ENCODE measurements around the gene SCG3. TPM values are rescaled to one million over a fixed set of nuclear protein-coding genes. Genes with fewer than 3 reads are reported as not detected.

Gene SCG3
- total RNA-seq, 4 donors from 2014 or later = not detected

DNA sequence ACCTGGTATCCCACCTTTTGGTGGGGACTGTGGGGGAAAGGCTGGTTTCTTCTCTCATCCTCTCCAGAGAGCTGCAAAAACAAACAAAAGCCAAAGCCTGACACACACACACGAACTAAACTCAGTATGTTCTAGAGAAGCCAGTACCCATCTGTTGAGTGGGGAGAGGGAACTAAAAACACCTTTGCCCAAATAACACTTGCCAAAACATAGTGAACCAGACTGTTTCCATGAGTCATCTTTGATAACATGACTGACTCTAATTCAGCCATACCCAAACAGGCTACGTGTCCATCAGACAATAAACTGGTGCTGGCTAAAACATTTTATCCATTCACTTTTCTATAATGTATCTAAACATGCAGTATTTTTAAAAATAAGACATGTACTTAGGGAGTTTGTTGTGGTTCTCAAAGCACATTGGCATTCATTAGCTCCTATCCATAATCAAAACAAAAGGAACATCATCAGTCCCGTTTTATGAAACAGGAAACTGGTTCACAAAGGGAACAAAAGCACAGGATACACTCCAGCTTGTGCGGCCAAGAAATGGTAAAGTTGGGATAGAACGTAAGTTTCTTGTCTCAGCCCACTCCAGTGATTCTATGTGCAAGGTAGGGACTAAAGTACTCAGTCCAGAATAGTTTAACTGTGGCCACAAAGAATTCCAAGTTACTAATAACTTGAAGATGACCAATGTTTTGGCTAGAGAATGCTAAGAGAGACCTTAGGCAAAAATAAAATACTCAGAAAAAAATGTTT, 40.1 kb downstream of the SCG3 start:
- peaks cover 20 to 23% of the 10 kb centered on the region in 2 donors for H3K4me1 ChIP-seq
- intact Hi-C loops (cut with DNase I; ENCODE audit: low total_unique reads) = no loop called here
- no peak for TF ChIP-seq POLR2A (IDR thresholded peaks at IDR 0.05)
- TF ChIP-seq, protein P1, sequence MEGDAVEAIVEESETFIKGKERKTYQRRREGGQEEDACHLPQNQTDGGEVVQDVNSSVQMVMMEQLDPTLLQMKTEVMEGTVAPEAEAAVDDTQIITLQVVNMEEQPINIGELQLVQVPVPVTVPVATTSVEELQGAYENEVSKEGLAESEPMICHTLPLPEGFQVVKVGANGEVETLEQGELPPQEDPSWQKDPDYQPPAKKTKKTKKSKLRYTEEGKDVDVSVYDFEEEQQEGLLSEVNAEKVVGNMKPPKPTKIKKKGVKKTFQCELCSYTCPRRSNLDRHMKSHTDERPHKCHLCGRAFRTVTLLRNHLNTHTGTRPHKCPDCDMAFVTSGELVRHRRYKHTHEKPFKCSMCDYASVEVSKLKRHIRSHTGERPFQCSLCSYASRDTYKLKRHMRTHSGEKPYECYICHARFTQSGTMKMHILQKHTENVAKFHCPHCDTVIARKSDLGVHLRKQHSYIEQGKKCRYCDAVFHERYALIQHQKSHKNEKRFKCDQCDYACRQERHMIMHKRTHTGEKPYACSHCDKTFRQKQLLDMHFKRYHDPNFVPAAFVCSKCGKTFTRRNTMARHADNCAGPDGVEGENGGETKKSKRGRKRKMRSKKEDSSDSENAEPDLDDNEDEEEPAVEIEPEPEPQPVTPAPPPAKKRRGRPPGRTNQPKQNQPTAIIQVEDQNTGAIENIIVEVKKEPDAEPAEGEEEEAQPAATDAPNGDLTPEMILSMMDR (IDR thresholded peaks at IDR 0.05 in 4 of 5, conservative IDR thresholded peaks at IDR 0.05 in 1 of 5) = no peak
- ATAC-seq (no peak), DNase-seq (no peak)
- H3K27ac ChIP-seq = peak overlapping the region in 2 of 4 donors; percentile 28 to 33
- no peaks in the 10 kb centered on the region for H3K36me3 ChIP-seq
- no peak overlapping the region for H3K4me3 ChIP-seq
- no peaks in the 10 kb centered on the region for H3K9me3 ChIP-seq
- H3K27me3 ChIP-seq = no peaks in the 10 kb centered on the region
- in situ Hi-C loops (cut with MboI; ENCODE audit: low sequenced_read_pairs in 4 of 4) = no loop called here

DNA sequence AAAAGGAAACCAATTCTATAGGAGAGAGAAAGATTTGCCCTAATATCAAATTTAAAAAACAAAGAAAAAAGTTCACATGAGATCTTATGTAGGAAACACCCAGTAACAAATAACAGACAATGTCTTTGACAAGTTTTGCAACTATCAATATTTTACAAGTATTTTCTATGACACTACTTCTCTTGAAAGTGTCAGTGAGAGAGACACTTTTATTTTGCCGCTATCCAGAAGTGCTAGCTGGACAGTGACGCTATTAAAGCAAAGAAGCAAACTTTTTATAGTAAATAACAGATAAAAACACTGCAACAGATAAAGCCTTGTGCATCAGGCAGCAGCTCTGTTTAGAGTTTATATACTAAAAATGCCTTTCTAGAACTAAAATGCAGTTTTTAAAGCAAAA, 42.9 kb downstream of the SCG3 start:
- Histone ChIP-seq H3K36me3 (no peaks in the 10 kb centered on the region), H3K9me3 (no peaks in the 10 kb centered on the region), H3K4me1 (peaks cover 22 to 28% of the 10 kb centered on the region in 2 donors), H3K27ac (no peak overlapping the region), H3K27me3 (no peaks in the 10 kb centered on the region), H3K4me3 (no peak overlapping the region)
- no peak for ATAC-seq
- intact Hi-C loops (cut with DNase I; ENCODE audit: low total_unique reads) (no loop called here), in situ Hi-C loops (cut with MboI; ENCODE audit: low sequenced_read_pairs in 4 of 4) (no loop called here)
- no peak for TF ChIP-seq POLR2A (IDR thresholded peaks at IDR 0.05)
- TF ChIP-seq, protein P1 (IDR thresholded peaks at IDR 0.05 in 4 of 5, conservative IDR thresholded peaks at IDR 0.05 in 1 of 5) = no peak
- DNase-seq = no peak

DNA sequence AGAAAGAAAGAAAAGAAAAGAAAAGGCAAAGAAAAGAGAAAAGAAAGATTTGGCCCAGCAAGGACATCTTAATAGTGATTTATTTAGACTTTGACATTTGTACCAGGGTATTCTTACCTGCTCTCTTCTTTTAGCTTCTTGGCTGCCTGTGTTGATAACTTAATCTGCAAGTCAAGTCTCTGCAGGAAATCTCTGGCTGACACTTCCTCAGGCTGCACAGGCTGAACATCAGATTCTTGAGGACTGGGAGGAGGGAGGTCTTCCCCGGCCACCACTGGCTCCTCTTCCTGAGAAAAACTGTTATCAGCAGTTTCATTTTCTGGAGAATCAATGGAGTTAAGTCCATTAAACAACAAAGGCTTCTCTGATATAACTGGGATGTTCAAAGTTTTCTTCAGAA, 43.4 kb downstream of the SCG3 start:
- TF ChIP-seq, protein P1 (IDR thresholded peaks at IDR 0.05 in 4 of 5, conservative IDR thresholded peaks at IDR 0.05 in 1 of 5) = no peak
- TF ChIP-seq POLR2A (IDR thresholded peaks at IDR 0.05) = no peak
- ATAC-seq (no peak), DNase-seq (no peak)
- Histone ChIP-seq H3K36me3 (no peaks in the 10 kb centered on the region), H3K27me3 (no peaks in the 10 kb centered on the region), H3K4me1 (peaks cover 22 to 28% of the 10 kb centered on the region in 2 donors), H3K4me3 (no peak overlapping the region), H3K9me3 (no peaks in the 10 kb centered on the region), H3K27ac (no peak overlapping the region)
- in situ Hi-C loops (cut with MboI; ENCODE audit: low sequenced_read_pairs in 4 of 4) (no loop called here), intact Hi-C loops (cut with DNase I; ENCODE audit: low total_unique reads) (no loop called here)

DNA sequence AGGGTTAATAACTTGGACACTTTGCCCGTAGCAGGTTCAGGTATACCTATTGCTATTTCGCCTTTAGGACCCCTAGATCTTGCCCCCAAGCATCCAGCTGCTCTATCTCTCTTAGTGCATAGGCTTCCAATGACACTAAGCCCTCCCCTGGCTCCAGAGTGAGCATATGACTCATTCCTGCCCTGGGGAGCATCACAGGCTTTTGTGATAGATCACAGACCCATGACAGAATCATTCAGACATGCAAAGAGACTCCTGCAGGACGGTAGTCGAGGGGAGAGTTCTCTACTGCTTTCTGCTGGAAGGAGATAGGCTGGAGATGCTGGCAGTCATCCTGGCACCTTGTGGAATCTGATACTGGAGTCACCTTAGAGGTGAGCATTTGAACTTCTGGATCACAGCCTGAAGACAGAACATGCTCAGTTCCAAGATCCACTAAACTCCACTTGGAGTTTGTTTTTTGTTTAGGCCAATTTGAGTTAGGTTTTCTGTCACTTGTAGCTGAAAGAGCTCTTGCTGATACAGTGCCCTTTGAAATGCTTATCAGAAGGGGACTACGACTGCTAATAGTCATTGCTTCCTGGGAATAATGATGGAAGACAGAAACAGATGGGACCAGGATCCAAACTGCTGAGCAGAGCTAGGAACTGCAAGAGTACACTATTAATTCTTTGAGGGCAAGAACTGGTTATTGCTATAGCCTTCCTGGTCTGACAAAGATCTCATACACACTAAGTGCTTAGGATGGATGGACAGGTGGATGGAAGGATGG, 45.2 kb downstream of the SCG3 start:
- intact Hi-C loops (cut with DNase I; ENCODE audit: low total_unique reads) = no loop called here
- in situ Hi-C loops (cut with MboI; ENCODE audit: low sequenced_read_pairs in 4 of 4) = no loop called here
- no peaks in the 10 kb centered on the region for H3K9me3 ChIP-seq
- peak; percentile 34 to 56 for DNase-seq
- peak overlapping the region in 1 of 4 donors; percentile 21 for H3K27ac ChIP-seq
- no peaks in the 10 kb centered on the region for H3K27me3 ChIP-seq
- peak in 1 of 2 donors; percentile 25 for TF ChIP-seq POLR2A (IDR thresholded peaks at IDR 0.05)
- TF ChIP-seq, protein P1 (IDR thresholded peaks at IDR 0.05 in 4 of 5, conservative IDR thresholded peaks at IDR 0.05 in 1 of 5) = no peak
- no peaks in the 10 kb centered on the region for H3K36me3 ChIP-seq
- H3K4me1 ChIP-seq = peaks cover 35 to 38% of the 10 kb centered on the region in 2 donors
- H3K4me3 ChIP-seq = no peak overlapping the region
- peak; percentile 90 to 98 for ATAC-seq

Measured in gastrocnemius medialis (tissue), 4 donors.